Lung (tissue), 12 donors: ENCODE data around the gene VPS13D. TPM values are rescaled to one million over a fixed set of nuclear protein-coding genes. Genes with fewer than 3 reads are reported as not detected.

ENCODE experiments used
- ATAC-seq: fragments of 200-7000 bp; cut with Tn5 transposase; one replicate; pipeline ENCODE4 v1.9.1; 2020; ENCODE audit warnings: moderate number of reproducible peaks; ENCODE audit not compliant: insufficient read depth, low FRiP score
- DNase-seq, 3 donors: peaks; one replicate each; pipeline ENCODE4 v3.0.0-alpha.2; 2013 to 2017
- H3K27ac ChIP-seq, 2 donors: one replicate each; pipeline ENCODE4 v1.5.1; 2013; ENCODE audit warnings: mild to moderate bottlenecking in 2 of 2, moderate library complexity in 2 of 2, control low read depth in 1 of 2, inconsistent platforms in 1 of 2, low read depth in 1 of 2, low read length in 1 of 2
- H3K27me3 ChIP-seq, 3 donors: one replicate each; pipeline ENCODE4 v1.5.1; 2013; ENCODE audit warnings: low read length in 2 of 3; ENCODE audit not compliant: control insufficient read depth in 3 of 3, insufficient read depth in 3 of 3
- H3K36me3 ChIP-seq, 4 donors: one replicate each; pipeline ENCODE4 v1.5.1; 2013; ENCODE audit warnings: low read length in 4 of 4, mild to moderate bottlenecking in 1 of 4, moderate library complexity in 1 of 4; ENCODE audit not compliant: control insufficient read depth in 4 of 4, insufficient read depth in 4 of 4
- H3K4me1 ChIP-seq, 5 donors: one replicate each; pipeline ENCODE4 v1.5.1; 2013; ENCODE audit warnings: low read length in 5 of 5, mild to moderate bottlenecking in 2 of 5, moderate library complexity in 1 of 5; ENCODE audit not compliant: control insufficient read depth in 5 of 5, insufficient read depth in 5 of 5
- H3K4me3 ChIP-seq: one replicate; pipeline ENCODE4 v1.5.1; 2013; ENCODE audit warnings: mild to moderate bottlenecking, control low read depth, moderate library complexity
- H3K9ac ChIP-seq, 2 donors: one replicate each; pipeline ENCODE4 v1.5.1; 2013; ENCODE audit warnings: low read length in 2 of 2, control low read depth in 1 of 2; ENCODE audit not compliant: insufficient read depth in 1 of 2
- H3K9me3 ChIP-seq, 4 donors: one replicate each; pipeline ENCODE4 v1.5.1; 2013; ENCODE audit warnings: low read length in 3 of 4, mild to moderate bottlenecking in 1 of 4, moderate library complexity in 1 of 4; ENCODE audit not compliant: control insufficient read depth in 4 of 4, insufficient read depth in 3 of 4
- WGBS, 2 donors: extraction: QIAGEN DNeasy Blood & Tissue Kit; methylation state at CpG; one replicate each; pipeline ENCODE4 v1.1.7; 2013; 5-methylcytosine and 5-hydroxymethylcytosine counted together
- polyA plus RNA-seq, 2 donors: library from polyadenylated mRNA; stranded (reverse); fragments of 200-250 nt; gene quantifications; one replicate each; pipeline ENCODE4 v1.2.1, GENCODE V29; 2013
- total RNA-seq, 2 donors: library from RNA; depleted of rRNA in 1 of 2; stranded (reverse); fragments of >200 nt in 1 of 2; gene quantifications; one replicate each; pipeline ENCODE4 v1.2.1, GENCODE V29; 2014 to 2021
- TF ChIP-seq, protein P1 (sequence below): IDR thresholded peaks from 2 replicates; pipeline ENCODE4 v1.5.1; 2012; ENCODE audit warnings: mild to moderate bottlenecking; ENCODE audit errors: control extremely low read depth, extremely low read depth
- donor health status: control.
- donor health status: control.
- donor health status: Bipolar disorder and iron deficiency.
- donor health status: healthy.
- donor health status: DM: yes; HTN: yes; CAD: no.

VPS13D gene
- total and polyA plus RNA-seq, 4 donors = 18.4 to 76.0 (median 37.5) TPM

GRCh38 chr1:12208764-12209494 lies 20.9 kb upstream of the VPS13D start:
- TF ChIP-seq, protein P1, sequence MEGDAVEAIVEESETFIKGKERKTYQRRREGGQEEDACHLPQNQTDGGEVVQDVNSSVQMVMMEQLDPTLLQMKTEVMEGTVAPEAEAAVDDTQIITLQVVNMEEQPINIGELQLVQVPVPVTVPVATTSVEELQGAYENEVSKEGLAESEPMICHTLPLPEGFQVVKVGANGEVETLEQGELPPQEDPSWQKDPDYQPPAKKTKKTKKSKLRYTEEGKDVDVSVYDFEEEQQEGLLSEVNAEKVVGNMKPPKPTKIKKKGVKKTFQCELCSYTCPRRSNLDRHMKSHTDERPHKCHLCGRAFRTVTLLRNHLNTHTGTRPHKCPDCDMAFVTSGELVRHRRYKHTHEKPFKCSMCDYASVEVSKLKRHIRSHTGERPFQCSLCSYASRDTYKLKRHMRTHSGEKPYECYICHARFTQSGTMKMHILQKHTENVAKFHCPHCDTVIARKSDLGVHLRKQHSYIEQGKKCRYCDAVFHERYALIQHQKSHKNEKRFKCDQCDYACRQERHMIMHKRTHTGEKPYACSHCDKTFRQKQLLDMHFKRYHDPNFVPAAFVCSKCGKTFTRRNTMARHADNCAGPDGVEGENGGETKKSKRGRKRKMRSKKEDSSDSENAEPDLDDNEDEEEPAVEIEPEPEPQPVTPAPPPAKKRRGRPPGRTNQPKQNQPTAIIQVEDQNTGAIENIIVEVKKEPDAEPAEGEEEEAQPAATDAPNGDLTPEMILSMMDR = peak; percentile 89
- whole genome bisulfite sequencing, 2 donors = 24 to 26% methylated on average over 14 of the region's 14 CpGs

GRCh38 chr1:12209495-12209832 lies 20.4 kb upstream of the VPS13D start:
- Histone ChIP-seq H3K36me3 (peaks cover 0 to 10% (median 4%) of the 10 kb centered on the region in 4 donors), H3K9me3 (no peaks in the 10 kb centered on the region), H3K9ac (no peak overlapping the region), H3K4me3 (no peak overlapping the region), H3K4me1 (peaks cover 0 to 5% (median 0%) of the 10 kb centered on the region in 5 donors), H3K27ac (no peak overlapping the region), H3K27me3 (peaks cover 0 to 3% (median 0%) of the 10 kb centered on the region in 3 donors)
- ATAC-seq (no peak), DNase-seq (no peak)
- TF ChIP-seq, protein P1 = no peak
- WGBS, 2 donors = 42 to 67% methylated on average over 3 of the region's 3 CpGs

More at GRCh38 chr1:12208764-12209494, 20.9 kb upstream of the VPS13D start:
- H3K36me3 ChIP-seq = peaks cover 0 to 14% (median 4%) of the 10 kb centered on the region in 4 donors
- DNase-seq (peak; percentile 88 to 91 (median 90)), ATAC-seq (peak; percentile 82)
- no peak overlapping the region for H3K27ac ChIP-seq
- H3K4me3 ChIP-seq = no peak overlapping the region
- H3K4me1 ChIP-seq = peaks cover 0 to 5% (median 0%) of the 10 kb centered on the region in 5 donors
- H3K9ac ChIP-seq = no peak overlapping the region
- H3K9me3 ChIP-seq = no peaks in the 10 kb centered on the region
- no peaks in the 10 kb centered on the region for H3K27me3 ChIP-seq

DNA sequence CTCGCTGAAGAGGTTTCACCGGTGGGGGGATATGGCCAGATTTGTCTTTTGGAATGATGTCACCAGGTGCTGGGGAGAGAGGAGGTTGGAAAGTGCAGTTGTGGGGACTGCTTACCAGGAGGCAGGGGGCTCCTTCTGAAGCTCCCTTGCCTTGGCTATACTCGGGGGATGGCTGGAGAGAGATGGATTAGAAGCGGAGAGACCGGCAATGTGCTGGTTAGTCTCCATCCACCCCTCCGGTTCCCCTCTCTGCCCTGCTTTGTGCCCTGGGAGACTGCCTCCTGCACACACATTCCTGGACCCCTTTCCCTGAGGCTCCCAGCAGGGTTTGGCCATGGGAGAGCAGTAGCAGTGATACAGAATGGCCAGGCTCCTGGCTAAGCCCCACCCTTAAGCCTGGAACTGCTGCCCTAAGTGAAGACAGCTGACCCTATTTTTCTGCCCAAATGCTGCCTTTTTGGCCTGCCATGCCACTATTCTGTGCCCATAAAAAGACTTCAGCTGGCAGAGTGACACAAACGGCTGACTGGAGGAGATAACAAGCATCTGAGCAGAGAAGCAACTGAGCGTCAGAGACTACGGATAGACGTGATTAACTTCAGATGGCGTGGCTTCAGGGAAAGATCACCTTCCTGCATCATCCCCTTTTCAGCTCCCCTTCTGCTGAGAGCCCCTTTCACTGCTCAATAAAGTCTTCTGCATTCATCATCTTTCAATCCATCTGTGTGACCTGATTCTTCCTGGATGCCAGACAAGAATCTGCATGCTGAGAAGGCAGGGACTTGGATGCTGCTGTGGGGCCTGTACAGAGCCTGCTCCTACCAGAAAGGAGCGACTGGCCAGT lies 14.5 kb upstream of the VPS13D start:
- Histone ChIP-seq H3K27me3 (peaks cover 0 to 4% (median 0%) of the 10 kb centered on the region in 3 donors), H3K4me3 (no peak overlapping the region), H3K9me3 (peaks cover 0 to 10% (median 0%) of the 10 kb centered on the region in 4 donors), H3K4me1 (no peaks in the 10 kb centered on the region), H3K9ac (no peak overlapping the region), H3K36me3 (no peaks in the 10 kb centered on the region), H3K27ac (no peak overlapping the region)
- ATAC-seq (no peak), DNase-seq (no peak)
- TF ChIP-seq, protein P1 = no peak
- WGBS, 2 donors = 90 to 94% methylated on average over 12 of the region's 12 CpGs
